NCI-H2107 treated with DMSO at 0.1 percent for 48 hours (cell line): ENCODE data around the gene SP6.

ENCODE experiments used
- DNase-seq: peaks from one replicate; lab custom pipeline; 2025; ENCODE audit not compliant: unreplicated experiment; lab: John Stamatoyannopoulos, UW

SP6 gene

GRCh38 chr17:47850692-47851573 lies at the start of gene SP6:
Gene SP6, minus strand, starts transcription at chr17:47851163. Its CDS starts 2,734 bp downstream, at chr17:47848429.
- peak; percentile 28 for DNase-seq

GRCh38 chr17:47899643-47900042 lies 48.7 kb upstream of the SP6 start:
- no peak for DNase-seq

- no peak for DNase-seq
Measured at GRCh38 chr17:47898241-47898640, 47.3 kb upstream of the SP6 start.

GRCh38 chr17:47897561-47897960 lies 46.6 kb upstream of the SP6 start:
- no peak for DNase-seq

- DNase-seq: no peak
Measured at GRCh38 chr17:47896672-47897490, 45.9 kb upstream of the SP6 start.

GRCh38 chr17:47895856-47896671 lies 45.1 kb upstream of the SP6 start, which contains the start of gene SP2:
Gene SP2, plus strand, starts transcription at chr17:47896236. Its CDS starts 51 bp downstream, at chr17:47896287.
- DNase-seq: peak; percentile 99

GRCh38 chr17:47895347-47895855 lies 44.4 kb upstream of the SP6 start:
- DNase-seq: no peak

- DNase-seq: no peak
Measured at GRCh38 chr17:47894498-47895346, 43.8 kb upstream of the SP6 start.

- no peak for DNase-seq
Measured at GRCh38 chr17:47891545-47892088, 40.7 kb upstream of the SP6 start.

- peak; percentile 40 for DNase-seq
Measured at GRCh38 chr17:47889734-47890529, 39.0 kb upstream of the SP6 start.

- no peak for DNase-seq
Measured at GRCh38 chr17:47888293-47888692, 37.3 kb upstream of the SP6 start.

- DNase-seq: no peak
Measured at GRCh38 chr17:47884905-47885730, 34.2 kb upstream of the SP6 start.

GRCh38 chr17:47884427-47884740 lies 33.4 kb upstream of the SP6 start:
- DNase-seq: no peak

- DNase-seq: no peak
Measured at GRCh38 chr17:47883589-47884426, 32.8 kb upstream of the SP6 start.

GRCh38 chr17:47882695-47883588 lies 32.0 kb upstream of the SP6 start:
- no peak for DNase-seq

- no peak for DNase-seq
Measured at GRCh38 chr17:47882247-47882646, 31.3 kb upstream of the SP6 start.
